HEK293 (cell line): Measurements from ENCODE around the gene LILRA5.
"Not testable (repeated sequence)": the region's sequence is repeated elsewhere in the genome, so short reads cannot be mapped to it uniquely, and the experiment has no call there.

ENCODE experiments used
- FEZF1 ChIP-seq: fragments of 450-650 bp; formaldehyde crosslinking; IDR thresholded peaks from 2 replicates; pipeline ENCODE4 v1.5.1; 2016; ENCODE audit warnings: missing biosample characterization, missing genetic modification characterization
- HOXA7 ChIP-seq: sonication (generic); formaldehyde crosslinking; IDR thresholded peaks from 2 replicates; pipeline ENCODE4 v1.8.1; 2022; ENCODE audit warnings: missing genetic modification reagents, borderline replicate concordance
- RBAK ChIP-seq: fragments of 450-650 bp; formaldehyde crosslinking; IDR thresholded peaks from 2 replicates; pipeline ENCODE4 v1.5.1; 2016; ENCODE audit warnings: missing biosample characterization, missing genetic modification characterization
- YY1 ChIP-seq: fragments of 450-650 bp; formaldehyde crosslinking; IDR thresholded peaks from 2 replicates; pipeline ENCODE4 v1.5.1; 2018; ENCODE audit warnings: missing biosample characterization, missing genetic modification characterization
- ZBTB17 ChIP-seq: fragments of 450-650 bp; formaldehyde crosslinking; IDR thresholded peaks from 2 replicates; pipeline ENCODE4 v1.5.1; 2016; ENCODE audit warnings: missing biosample characterization, missing genetic modification characterization
- ZFP3 ChIP-seq: fragments of 450-650 bp; formaldehyde crosslinking; IDR thresholded peaks from 2 replicates; pipeline ENCODE4 v1.5.1; 2016; ENCODE audit warnings: low read depth, missing biosample characterization, missing genetic modification characterization
- ZNF133 ChIP-seq: fragments of 450-650 bp; formaldehyde crosslinking; IDR thresholded peaks from 2 replicates; pipeline ENCODE4 v1.5.1; 2016; ENCODE audit warnings: missing biosample characterization, missing genetic modification characterization
- ZNF561 ChIP-seq: fragments of 450-650 bp; IDR thresholded peaks from 2 replicates; pipeline ENCODE4 v1.5.1; 2018; ENCODE audit warnings: missing biosample characterization, missing genetic modification characterization, borderline replicate concordance
- ZNF776 ChIP-seq: fragments of 450-650 bp; formaldehyde crosslinking; IDR thresholded peaks from 2 replicates; pipeline ENCODE4 v1.5.0; 2017; ENCODE audit warnings: missing biosample characterization, missing genetic modification characterization, borderline replicate concordance
- TF ChIP-seq, protein P1 (sequence below): fragments of 450-650 bp; formaldehyde crosslinking; IDR thresholded peaks from 2 replicates; pipeline ENCODE4 v1.5.1; 2016; ENCODE audit warnings: missing biosample characterization, missing genetic modification characterization
- TF ChIP-seq, protein P2 (sequence below): fragments of 450-650 bp; formaldehyde crosslinking; IDR thresholded peaks from 2 replicates; pipeline ENCODE4 v1.5.1; 2017; ENCODE audit warnings: missing biosample characterization, missing genetic modification characterization
- TF ChIP-seq, protein P3 (sequence below): fragments of 450-650 bp; formaldehyde crosslinking; IDR thresholded peaks from 2 replicates; pipeline ENCODE4 v1.5.1; 2016; ENCODE audit warnings: missing biosample characterization, missing genetic modification characterization
- TF ChIP-seq, protein P4 (sequence below): fragments of 450-650 bp; formaldehyde crosslinking; IDR thresholded peaks from 2 replicates; pipeline ENCODE4 v1.5.1; 2016; ENCODE audit warnings: missing biosample characterization, missing genetic modification characterization, borderline replicate concordance
- TF ChIP-seq, protein P5 (sequence below): fragments of 450-650 bp; formaldehyde crosslinking; IDR thresholded peaks from 2 replicates; pipeline ENCODE4 v1.5.1; 2016; ENCODE audit warnings: missing biosample characterization, missing genetic modification characterization

DNA sequence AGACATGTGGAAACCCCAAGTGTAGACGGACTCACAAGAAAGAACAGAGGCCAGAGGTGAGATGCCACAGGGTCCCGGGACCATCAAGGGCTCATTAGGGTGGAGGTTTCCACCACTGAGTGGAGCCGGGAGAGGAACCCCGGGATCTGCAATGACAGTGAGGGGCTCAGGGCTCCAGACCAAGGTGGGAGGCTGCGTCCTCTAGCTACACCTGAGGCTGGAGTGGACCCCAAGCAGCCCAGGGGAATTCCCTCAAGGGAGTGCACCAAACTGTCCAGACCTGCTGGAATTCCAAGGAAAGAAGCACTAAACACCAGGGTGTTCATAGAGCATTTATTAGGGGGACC, 31.3 kb downstream of the LILRA5 start:
- not testable (repeated sequence) for TF ChIP-seq ZBTB17 (tag by site-specific recombination); ZFP3 (tag by site-specific recombination); YY1 (tag by site-specific recombination); ZNF133 (tag by site-specific recombination); FEZF1; ZNF776 (tag by site-specific recombination); ZNF561 (tag by site-specific recombination); RBAK (tag by site-specific recombination); HOXA7 (CRISPR knock-in tag)
- TF ChIP-seq, protein P1, sequence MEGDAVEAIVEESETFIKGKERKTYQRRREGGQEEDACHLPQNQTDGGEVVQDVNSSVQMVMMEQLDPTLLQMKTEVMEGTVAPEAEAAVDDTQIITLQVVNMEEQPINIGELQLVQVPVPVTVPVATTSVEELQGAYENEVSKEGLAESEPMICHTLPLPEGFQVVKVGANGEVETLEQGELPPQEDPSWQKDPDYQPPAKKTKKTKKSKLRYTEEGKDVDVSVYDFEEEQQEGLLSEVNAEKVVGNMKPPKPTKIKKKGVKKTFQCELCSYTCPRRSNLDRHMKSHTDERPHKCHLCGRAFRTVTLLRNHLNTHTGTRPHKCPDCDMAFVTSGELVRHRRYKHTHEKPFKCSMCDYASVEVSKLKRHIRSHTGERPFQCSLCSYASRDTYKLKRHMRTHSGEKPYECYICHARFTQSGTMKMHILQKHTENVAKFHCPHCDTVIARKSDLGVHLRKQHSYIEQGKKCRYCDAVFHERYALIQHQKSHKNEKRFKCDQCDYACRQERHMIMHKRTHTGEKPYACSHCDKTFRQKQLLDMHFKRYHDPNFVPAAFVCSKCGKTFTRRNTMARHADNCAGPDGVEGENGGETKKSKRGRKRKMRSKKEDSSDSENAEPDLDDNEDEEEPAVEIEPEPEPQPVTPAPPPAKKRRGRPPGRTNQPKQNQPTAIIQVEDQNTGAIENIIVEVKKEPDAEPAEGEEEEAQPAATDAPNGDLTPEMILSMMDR (tag by site-specific recombination), result not testable (repeated sequence)
- TF ChIP-seq, protein P2, sequence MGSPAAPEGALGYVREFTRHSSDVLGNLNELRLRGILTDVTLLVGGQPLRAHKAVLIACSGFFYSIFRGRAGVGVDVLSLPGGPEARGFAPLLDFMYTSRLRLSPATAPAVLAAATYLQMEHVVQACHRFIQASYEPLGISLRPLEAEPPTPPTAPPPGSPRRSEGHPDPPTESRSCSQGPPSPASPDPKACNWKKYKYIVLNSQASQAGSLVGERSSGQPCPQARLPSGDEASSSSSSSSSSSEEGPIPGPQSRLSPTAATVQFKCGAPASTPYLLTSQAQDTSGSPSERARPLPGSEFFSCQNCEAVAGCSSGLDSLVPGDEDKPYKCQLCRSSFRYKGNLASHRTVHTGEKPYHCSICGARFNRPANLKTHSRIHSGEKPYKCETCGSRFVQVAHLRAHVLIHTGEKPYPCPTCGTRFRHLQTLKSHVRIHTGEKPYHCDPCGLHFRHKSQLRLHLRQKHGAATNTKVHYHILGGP (tag by site-specific recombination), result not testable (repeated sequence)
- TF ChIP-seq, protein P3, sequence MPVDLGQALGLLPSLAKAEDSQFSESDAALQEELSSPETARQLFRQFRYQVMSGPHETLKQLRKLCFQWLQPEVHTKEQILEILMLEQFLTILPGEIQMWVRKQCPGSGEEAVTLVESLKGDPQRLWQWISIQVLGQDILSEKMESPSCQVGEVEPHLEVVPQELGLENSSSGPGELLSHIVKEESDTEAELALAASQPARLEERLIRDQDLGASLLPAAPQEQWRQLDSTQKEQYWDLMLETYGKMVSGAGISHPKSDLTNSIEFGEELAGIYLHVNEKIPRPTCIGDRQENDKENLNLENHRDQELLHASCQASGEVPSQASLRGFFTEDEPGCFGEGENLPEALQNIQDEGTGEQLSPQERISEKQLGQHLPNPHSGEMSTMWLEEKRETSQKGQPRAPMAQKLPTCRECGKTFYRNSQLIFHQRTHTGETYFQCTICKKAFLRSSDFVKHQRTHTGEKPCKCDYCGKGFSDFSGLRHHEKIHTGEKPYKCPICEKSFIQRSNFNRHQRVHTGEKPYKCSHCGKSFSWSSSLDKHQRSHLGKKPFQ (tag by site-specific recombination), result not testable (repeated sequence)
- TF ChIP-seq, protein P4, sequence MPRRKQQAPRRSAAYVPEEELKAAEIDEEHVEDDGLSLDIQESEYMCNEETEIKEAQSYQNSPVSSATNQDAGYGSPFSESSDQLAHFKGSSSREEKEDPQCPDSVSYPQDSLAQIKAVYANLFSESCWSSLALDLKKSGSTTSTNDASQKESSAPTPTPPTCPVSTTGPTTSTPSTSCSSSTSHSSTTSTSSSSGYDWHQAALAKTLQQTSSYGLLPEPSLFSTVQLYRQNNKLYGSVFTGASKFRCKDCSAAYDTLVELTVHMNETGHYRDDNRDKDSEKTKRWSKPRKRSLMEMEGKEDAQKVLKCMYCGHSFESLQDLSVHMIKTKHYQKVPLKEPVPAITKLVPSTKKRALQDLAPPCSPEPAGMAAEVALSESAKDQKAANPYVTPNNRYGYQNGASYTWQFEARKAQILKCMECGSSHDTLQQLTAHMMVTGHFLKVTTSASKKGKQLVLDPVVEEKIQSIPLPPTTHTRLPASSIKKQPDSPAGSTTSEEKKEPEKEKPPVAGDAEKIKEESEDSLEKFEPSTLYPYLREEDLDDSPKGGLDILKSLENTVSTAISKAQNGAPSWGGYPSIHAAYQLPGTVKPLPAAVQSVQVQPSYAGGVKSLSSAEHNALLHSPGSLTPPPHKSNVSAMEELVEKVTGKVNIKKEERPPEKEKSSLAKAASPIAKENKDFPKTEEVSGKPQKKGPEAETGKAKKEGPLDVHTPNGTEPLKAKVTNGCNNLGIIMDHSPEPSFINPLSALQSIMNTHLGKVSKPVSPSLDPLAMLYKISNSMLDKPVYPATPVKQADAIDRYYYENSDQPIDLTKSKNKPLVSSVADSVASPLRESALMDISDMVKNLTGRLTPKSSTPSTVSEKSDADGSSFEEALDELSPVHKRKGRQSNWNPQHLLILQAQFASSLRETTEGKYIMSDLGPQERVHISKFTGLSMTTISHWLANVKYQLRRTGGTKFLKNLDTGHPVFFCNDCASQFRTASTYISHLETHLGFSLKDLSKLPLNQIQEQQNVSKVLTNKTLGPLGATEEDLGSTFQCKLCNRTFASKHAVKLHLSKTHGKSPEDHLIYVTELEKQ (tag by site-specific recombination), result not testable (repeated sequence)
- TF ChIP-seq, protein P5, sequence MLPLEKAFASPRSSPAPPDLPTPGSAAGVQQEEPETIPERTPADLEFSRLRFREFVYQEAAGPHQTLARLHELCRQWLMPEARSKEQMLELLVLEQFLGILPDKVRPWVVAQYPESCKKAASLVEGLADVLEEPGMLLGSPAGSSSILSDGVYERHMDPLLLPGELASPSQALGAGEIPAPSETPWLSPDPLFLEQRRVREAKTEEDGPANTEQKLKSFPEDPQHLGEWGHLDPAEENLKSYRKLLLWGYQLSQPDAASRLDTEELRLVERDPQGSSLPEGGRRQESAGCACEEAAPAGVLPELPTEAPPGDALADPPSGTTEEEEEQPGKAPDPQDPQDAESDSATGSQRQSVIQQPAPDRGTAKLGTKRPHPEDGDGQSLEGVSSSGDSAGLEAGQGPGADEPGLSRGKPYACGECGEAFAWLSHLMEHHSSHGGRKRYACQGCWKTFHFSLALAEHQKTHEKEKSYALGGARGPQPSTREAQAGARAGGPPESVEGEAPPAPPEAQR (tag by site-specific recombination), result not testable (repeated sequence)
